DOHH2 (cell line): ENCODE data around the gene DYRK1A.

Source experiments
- EZH2phosphoT487 ChIP-seq: fragments of 200-600 bp; sonication (generic); IDR thresholded peaks from 2 replicates; pipeline ENCODE4 v1.6.1; 2017; ENCODE audit warnings: borderline replicate concordance, mild to moderate bottlenecking, antibody characterized with exemption, low read length, moderate library complexity, mixed read lengths
- TF ChIP-seq, protein P1 (sequence below): fragments of 200-600 bp; sonication (generic); IDR thresholded peaks from one replicate; pipeline ENCODE4 v1.5.1; 2014; ENCODE audit warnings: antibody characterized with exemption, mild to moderate bottlenecking, low read depth, low read length; ENCODE audit not compliant: poor library complexity, severe bottlenecking

DNA sequence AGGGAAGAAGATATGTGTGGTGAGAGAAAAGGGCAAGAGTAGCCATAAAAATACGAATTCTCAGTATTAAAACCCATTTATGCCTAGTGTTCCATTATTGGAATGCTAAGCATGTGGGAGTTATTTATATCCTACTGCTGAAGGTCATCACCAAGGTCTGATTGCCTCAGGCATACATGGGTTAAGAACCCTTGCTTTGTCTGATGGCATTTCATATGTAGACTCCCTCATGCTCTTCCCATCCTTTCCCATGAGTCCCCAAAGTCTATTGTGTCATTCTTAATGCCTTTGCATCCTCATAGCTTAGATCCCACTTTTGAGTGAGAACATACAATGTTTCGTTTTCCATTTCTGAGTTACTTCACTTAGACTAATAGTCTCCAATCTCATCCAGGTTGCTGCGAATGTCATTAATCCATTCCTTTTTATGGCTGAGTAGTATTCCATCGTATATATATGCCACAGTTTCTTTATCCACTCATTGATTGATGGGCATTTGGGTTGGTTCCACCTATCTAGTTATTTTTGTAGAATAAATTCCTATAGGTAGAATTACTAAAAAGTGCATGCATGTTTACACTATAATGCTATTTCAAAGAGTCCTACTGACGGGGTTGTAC lies 172.5 kb downstream of the DYRK1A start:
- TF ChIP-seq, protein P1, sequence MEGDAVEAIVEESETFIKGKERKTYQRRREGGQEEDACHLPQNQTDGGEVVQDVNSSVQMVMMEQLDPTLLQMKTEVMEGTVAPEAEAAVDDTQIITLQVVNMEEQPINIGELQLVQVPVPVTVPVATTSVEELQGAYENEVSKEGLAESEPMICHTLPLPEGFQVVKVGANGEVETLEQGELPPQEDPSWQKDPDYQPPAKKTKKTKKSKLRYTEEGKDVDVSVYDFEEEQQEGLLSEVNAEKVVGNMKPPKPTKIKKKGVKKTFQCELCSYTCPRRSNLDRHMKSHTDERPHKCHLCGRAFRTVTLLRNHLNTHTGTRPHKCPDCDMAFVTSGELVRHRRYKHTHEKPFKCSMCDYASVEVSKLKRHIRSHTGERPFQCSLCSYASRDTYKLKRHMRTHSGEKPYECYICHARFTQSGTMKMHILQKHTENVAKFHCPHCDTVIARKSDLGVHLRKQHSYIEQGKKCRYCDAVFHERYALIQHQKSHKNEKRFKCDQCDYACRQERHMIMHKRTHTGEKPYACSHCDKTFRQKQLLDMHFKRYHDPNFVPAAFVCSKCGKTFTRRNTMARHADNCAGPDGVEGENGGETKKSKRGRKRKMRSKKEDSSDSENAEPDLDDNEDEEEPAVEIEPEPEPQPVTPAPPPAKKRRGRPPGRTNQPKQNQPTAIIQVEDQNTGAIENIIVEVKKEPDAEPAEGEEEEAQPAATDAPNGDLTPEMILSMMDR = no peak
- no peak for TF ChIP-seq EZH2phosphoT487
